Measurements from ENCODE around the gene ECEL1.

DNA sequence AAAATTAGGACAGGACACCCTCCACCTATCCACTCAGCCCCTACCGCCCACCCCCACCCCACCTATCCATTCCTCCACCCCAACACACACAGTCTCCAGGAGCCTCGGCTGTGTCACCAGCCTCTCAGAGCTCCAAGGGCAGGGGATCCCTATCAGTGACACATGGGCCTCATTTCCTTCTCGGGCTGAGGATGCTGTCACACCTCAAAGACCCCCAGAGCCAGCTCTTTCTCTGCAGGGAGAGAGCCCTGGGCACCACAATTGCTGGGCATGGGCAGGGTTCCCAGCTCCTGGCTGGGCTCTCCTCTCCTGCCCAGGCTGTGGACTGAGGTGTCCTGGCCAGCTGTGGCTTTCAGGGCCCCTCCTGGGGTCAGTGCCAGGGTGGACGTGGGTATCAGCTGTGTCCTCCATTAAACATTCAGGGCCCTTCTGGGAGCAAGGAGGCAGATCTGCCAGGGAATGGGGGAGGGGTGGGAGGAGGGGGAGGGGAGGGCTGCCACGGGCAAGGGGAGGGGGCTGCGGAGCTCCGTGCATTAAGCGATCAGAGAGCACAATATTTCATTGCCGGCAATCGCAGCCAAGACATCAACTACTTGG, 14.3 kb upstream of the ECEL1 start:
- TF ChIP-seq, protein P1, sequence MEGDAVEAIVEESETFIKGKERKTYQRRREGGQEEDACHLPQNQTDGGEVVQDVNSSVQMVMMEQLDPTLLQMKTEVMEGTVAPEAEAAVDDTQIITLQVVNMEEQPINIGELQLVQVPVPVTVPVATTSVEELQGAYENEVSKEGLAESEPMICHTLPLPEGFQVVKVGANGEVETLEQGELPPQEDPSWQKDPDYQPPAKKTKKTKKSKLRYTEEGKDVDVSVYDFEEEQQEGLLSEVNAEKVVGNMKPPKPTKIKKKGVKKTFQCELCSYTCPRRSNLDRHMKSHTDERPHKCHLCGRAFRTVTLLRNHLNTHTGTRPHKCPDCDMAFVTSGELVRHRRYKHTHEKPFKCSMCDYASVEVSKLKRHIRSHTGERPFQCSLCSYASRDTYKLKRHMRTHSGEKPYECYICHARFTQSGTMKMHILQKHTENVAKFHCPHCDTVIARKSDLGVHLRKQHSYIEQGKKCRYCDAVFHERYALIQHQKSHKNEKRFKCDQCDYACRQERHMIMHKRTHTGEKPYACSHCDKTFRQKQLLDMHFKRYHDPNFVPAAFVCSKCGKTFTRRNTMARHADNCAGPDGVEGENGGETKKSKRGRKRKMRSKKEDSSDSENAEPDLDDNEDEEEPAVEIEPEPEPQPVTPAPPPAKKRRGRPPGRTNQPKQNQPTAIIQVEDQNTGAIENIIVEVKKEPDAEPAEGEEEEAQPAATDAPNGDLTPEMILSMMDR (IDR thresholded peaks at IDR 0.05; ENCODE audit: low read depth, low read length) = no peak
- TF ChIP-seq EZH2phosphoT487 (IDR thresholded peaks at IDR 0.05; ENCODE audit: low read depth) = no peak
